GM19328 (cell line): ENCODE data around the gene ZMYND12.

Experiments
- ATAC-seq: cut with Tn5 transposase; IDR thresholded peaks from one replicate; pipeline ENCODE4 v1.9.1; 2021; ENCODE audit warnings: mild to moderate bottlenecking, moderate library complexity; ENCODE audit not compliant: unreplicated experiment

ZMYND12 gene

DNA sequence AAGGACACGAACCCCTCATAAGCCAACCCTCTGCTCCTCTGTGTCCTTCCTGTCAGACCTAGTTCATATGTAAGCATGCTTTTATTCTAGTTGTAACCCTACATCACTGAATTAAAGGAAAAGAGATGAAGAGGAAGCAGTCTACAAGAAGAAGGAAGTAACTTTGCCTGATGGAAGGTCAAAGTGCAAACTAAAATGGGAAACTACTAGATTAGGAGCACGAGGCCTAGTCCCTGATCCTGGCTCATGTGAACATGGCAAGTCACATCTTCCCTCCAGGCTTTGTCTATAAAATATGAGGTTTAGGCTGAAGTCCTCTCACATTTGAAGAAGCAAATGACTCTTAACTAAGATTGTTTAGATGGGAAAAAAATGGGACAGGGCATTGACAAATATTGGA, 13.2 kb downstream of the ZMYND12 start:
- no peak for ATAC-seq

DNA sequence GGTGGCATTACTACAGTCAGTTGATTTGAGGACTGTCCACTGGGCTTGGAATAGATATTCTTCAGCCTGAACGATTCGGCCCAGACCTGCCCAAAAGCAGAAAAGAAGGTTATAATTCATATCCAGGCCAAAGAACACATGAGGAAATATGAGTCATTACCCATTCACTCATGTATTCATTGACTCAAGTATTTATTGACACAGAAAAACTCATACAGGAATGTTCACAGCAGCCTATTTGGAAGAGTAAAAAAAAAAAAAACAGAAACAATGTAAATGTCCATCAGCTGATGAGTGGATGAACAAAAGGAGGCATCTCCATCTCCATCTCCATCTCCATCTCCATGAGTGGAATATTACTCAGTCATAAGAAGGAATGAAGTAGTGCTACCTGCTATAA, 15.9 kb downstream of the ZMYND12 start:
- no peak for ATAC-seq

DNA sequence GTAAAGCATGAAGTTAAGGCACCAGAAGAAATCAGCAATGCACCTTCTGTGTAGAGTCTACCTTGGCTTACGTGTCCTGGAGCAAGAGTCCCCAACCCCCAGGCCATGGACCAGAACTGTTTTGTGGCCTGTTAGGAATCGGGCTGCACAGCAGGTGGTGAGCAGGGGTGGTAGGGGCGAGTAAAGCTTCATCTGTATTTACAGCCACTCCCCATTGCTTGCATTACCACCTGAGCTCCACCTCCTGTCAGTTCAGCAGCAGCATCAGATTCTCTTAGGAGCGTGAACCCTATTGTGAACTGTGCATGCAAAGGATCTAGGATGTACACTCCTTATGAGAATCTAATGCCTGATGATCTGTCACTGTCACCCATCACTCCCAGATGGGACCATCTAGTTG, 21.5 kb downstream of the ZMYND12 start:
- no peak for ATAC-seq

DNA sequence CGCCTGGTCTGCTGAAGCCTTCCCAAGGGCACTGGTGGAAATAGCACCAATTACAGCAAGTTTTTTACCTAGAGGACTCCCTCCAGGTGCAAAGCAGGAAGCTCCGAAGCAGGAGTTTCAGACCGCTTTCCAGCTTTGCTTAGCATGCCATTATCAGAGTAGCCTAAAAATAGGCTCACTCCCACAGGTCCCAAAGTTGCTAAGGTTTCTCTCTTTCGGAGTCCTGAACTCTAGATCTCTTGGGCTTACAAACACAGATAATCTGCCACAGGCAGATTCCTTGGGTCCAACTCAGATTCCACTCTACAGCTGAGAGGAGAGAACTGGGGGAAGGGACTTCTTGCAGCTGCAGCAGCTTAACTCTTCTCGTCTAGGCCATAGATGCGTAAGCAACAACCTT, 22.5 kb downstream of the ZMYND12 start:
- no peak for ATAC-seq

GRCh38 chr1:42432714-42433113, 23.1 kb downstream of the ZMYND12 start:
- ATAC-seq, result no peak

- no peak for ATAC-seq
Observed at GRCh38 chr1:42431514-42431913, 24.3 kb downstream of the ZMYND12 start.

DNA sequence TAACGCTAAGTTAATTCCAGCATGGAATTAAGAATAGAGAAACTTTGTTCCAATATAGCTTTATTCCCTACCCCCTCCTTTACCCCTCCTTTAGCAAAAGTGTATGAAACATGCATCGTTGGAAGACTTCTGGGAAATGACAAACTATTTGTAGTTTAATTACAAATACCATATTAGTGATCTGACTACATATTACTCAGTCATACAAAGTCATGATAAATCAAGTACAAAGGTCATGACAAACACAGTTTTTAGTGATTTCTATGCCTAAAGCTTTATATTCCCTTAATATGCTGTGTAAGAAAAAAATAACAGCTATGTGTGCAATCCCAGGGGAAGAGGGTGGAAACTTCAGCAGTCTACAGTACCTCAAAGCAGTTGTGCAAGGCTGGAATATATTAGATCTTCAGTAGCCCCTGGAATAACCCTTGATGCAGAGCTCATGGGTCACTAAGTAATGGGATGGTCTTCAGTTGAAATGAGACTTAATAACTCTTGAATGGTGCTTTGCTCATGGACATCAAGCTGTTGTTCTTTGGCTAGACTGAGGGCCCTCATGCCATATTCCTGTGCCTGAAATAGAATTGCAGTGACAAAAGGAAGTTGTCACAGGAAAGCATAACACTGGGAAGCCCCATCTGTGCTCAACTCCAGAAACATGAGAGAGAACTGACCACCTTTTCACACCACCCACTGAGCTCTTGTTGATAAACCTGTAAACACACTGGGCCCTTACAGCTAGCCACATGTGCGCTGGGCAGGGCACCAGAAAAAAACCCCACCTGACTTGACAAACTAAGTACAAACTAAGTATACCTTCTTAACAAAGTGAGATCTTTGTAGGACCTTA, 25.3 kb downstream of the ZMYND12 start:
- ATAC-seq, result no peak

- ATAC-seq, result no peak
Observed at GRCh38 chr1:42429603-42430002, 26.2 kb downstream of the ZMYND12 start.

DNA sequence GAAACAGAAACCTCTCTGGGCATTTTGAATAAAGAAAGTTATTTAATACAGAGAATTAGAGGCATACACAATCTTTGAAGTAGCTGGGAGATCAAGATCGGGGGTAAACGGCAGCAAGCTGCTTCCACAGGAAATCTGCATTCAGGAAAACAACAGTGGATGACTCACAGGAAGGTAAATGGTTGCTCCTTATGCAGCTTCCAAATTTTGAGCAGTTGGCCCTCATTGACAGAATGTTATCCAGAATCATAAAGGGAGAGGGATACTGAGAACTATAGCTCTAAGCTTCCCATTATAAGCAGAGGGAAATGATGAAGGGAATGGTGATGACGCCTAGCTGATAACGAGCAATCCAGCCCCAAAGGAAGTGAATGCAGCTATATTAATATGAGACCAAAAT, 28.6 kb downstream of the ZMYND12 start:
- no peak for ATAC-seq

GRCh38 chr1:42424201-42424600, 31.6 kb downstream of the ZMYND12 start:
- ATAC-seq, result no peak

- ATAC-seq, result no peak
Observed at GRCh38 chr1:42423681-42424080, 32.1 kb downstream of the ZMYND12 start.

DNA sequence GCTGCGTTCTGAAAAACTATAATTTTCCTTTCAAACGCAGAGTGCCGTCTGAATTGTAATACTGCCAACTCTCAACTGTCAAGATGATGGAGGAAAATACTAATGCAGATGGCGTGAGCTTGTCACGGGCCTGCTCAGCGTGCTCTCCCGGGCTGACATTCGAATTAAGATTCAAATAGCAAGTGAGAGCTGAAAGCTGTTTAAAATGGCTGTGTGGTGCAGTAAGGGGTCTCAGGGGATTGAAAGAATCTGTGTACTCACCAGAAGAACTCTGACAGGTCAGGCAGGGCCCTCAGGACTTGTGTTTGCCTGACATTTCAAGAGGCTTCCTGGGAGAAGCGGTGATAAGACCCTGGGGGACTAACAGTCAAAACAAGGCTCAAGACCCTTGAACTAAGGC, 33.1 kb downstream of the ZMYND12 start:
- ATAC-seq, result no peak

DNA sequence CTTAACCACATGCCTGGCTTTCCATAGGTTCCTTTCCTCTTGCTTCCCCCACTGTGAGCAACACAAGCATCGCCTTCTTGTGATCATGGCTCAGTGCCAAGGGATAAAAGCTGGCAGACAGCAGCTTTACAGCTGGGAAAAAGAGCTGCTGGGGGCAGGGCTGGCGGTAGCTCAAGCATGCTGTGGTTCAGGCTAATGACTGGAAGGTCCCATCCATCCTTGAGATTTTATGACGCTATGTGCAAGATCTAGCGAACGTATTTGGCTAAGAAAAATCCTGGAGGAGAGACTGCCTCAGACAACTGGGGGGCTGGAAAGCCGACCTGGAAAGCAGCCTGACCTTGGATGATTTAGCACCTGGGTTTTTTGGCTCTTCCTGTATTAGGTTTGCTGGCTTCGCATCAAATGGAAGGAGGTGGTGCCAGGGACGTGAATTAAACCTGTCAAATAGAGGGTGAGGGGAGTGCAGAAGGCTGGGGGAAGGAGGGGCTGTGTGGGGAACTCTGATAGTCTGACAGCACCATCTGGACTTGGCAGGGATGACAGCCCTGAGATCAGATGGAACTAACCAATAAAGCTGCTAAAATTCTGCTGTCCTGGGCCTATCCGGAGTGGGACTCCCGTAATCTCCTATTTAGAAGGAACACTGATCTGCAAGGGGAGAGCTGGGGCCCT, 34.8 kb downstream of the ZMYND12 start:
- no peak for ATAC-seq

GRCh38 chr1:42420121-42420520, 35.7 kb downstream of the ZMYND12 start:
- ATAC-seq, result no peak

GRCh38 chr1:42419126-42419821, 36.5 kb downstream of the ZMYND12 start:
- ATAC-seq, result no peak

DNA sequence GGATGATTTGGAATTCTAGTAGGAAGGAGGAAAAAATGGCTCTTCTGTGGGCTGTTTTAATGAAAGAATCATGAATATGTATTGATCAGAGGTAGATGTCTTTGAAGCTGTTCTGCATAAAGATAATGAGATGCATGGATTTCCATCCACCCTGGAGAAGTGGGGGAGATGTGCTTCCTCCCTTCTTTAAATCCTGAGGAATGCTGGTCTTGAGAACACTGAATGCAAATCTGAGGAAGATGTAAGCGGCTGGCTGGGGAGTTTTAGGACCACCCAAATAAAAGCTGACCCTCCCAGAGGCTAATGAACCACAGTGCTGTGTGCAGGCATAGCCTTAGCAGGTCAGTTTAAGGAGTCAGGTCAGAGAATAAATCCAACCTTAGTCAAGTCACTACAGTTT, 37.3 kb downstream of the ZMYND12 start:
- ATAC-seq, result no peak

DNA sequence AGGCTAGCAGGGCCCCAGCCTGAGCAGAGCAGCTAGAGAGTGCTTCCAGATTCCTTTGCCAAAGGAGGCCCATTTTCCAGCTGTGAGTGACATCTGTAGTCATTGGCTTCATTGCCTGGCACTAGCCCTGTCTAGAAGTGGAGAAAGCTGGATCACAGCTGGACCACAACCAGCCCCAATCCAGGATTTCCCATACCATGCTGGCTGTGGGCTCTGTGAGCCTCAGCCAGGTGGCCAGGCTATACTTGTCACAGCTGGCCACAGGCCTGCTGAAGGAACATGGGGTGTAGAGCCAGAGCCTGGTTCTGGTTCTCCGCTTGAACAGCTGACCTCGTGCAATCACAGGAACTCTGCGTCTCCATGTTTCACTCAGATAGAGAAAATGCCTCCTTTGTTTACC, 38.7 kb downstream of the ZMYND12 start:
- no peak for ATAC-seq

GRCh38 chr1:42414551-42415496, 41.0 kb downstream of the ZMYND12 start:
- ATAC-seq, result no peak

DNA sequence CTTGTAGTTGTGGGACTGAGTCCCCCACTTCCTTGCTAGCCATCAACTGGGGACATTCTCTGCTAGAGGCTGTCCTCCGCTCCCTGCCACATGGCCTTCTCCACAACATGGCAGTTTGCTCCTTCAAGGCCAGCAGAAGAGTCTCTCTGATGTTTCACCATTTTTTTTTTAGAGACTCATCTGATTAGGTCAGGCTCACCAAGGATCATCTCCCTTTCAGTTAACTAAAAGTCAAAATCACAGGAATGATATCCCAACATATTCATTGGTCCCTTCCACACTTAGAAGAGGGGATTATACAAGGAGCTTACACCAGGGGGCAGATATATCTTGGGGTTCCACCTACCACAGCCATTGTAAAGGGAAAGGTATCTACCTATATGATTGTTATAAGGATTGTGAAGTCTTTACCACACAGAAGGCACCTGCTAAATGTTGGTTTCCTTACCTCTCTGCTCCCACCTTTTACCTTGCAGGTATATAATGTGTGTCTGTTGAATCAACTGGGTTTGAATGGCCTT, 51.9 kb downstream of the ZMYND12 start:
- no peak for ATAC-seq

GRCh38 chr1:42399315-42400100, 56.3 kb downstream of the ZMYND12 start:
- no peak for ATAC-seq
